ENCODE measurements around the gene SEMA3A.
"Not testable (repeated sequence)": the region's sequence is repeated elsewhere in the genome, so short reads cannot be mapped to it uniquely, and the experiment has no call there.

Gene SEMA3A

DNA sequence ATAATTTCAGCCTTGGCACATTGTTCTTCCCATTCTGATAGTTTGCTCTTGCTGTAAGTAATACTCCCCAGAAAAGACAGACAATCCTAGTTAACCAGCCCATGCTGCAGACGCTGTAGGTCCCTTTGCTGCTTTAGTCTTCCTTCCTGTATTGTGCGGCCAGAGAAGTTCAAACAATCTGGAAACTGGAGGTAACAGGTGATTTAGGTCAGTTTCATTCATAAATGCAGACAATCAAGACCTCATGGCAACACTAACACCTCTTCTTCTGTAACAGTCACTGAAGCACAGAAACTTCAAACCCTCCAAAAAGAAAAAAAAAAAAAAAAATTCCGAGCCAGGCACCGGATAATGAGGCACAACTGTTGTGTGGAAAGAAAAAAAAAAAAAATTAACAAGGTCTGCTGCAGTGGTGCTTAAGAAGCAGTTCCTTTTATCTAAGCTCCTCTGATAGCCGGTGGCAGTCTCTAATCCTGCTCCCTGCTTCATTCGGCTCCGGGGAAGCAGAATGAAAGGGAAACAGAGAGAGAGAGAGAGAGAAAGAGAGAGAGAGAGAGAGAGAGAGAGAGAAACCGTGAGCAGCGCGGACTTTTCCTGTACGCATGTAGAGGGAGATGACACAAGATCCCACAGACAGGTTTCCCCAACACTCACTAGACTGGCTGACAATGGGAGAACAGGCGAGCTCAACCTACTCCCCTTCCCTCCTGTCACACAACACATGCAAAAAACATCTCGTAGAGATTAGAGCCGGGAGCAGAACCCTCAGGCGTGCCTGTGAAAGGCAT, at the start of gene SEMA3A:
SEMA3A (minus strand) TSS at position 306 of the 788 bp plus-strand sequence; CDS start at position 103, 203 bp downstream.
- peak; percentile 53 for DNase-seq (ENCODE audit: low read depth, low spot score)

DNA sequence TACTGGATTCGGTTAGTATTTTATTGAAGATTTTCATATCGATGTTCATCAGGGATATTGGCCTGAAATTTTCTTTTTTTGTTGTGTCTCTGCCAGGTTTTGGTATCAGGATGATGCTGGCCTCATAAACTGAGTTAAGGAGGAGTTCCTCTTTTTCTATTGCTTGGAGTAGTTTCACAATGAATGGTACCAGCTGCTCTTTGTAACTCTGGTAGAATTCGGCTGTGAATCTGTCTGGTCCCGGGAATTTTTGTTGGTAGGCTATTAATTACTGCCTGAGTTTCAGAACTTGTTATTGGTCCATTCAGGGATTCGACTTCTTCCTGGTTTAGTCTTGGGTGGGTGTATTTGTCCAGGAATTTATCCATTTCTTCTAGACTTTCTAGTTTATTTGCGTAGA, 48.4 kb upstream of the SEMA3A start:
- not testable (repeated sequence) for DNase-seq (ENCODE audit: low read depth, low spot score)

DNA sequence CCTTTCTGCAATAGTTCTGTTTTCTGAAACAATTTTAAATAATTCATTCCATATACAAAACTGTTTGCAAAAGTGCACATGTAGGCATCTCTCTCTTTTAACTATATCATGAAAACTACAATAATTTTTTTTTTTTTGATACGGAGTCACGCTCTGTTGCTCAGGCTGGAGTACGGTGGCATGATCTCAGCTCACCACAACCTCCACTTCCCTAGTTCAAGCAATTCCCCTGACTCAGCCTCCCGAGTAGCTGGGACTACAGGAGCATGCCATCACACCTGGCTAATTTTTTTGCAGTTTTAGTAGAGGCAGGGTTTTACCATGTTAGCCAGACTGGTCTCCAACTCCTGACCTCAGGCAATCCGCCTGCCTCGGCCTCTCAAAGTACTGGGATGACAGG, 44.0 kb upstream of the SEMA3A start:
- DNase-seq (ENCODE audit: low read depth, low spot score): no peak

DNA sequence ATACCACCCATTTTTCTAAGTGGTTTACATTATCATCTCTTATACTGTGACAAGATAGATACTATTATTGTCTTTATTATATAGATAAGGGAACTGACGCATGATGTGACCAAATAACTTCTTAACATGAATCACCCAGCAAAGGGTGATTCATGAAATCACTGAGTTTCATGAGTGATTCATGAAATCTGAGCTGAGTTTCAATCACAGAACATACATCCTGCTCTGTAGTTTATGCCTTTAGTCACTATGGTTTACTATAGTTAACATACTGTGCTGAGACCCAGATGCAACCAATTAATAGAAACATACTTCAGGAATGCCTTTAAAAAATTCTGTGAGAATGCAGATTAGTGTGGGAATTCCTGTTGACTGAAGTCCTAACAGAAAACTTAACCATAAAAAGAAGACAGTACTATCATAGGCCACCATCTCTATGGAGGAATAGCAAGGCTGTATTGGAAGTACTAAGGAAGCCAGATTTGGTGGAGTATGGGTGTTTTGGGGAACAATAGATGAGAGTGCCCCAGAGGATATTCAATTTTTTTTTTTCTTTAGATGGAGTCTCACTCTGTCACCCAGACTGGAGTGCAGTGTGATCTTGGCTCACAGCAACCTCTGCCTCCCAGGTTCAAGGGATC, 43.1 kb upstream of the SEMA3A start:
- DNase-seq (ENCODE audit: low read depth, low spot score): peak; percentile 36

DNA sequence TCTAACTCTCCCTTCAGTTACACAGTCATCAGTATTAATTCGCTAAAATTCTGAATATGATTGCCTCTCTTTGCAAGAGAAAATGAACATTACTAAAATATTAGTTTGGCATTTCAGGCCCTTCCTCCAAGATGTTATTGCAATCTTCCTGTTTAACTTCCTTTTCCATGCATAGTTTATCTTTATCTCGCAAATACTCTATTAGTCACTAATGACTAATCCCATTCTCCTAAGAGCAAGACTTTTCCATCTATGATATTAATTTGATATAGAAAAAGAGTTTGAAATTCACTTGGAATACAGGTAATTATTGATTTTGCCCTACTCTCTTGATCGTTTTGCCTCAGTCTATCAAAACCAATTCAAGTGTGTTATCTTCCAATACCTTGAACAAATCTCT, 41.8 kb upstream of the SEMA3A start:
- no peak for DNase-seq (ENCODE audit: low read depth, low spot score)

DNA sequence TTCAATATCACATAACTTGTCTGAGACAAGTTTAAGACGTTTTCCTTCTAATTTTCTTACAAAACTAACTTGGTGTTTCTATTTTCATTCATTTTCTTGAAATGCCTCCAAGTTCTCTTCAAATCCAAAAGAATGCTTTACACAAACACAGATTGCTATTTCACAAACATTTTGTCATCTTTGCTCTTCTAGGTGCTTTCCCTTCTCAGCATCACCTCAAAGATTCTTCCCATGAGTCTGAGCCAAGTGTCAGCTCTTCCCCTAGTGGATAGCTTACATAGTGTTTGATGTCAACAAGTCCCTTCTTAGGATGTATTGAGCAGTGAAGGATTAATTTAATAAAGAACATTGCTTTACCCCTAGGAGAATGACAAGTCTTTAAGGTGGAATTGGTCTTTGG, 38.1 kb upstream of the SEMA3A start:
- peak; percentile 5 for DNase-seq (ENCODE audit: low read depth, low spot score)

DNA sequence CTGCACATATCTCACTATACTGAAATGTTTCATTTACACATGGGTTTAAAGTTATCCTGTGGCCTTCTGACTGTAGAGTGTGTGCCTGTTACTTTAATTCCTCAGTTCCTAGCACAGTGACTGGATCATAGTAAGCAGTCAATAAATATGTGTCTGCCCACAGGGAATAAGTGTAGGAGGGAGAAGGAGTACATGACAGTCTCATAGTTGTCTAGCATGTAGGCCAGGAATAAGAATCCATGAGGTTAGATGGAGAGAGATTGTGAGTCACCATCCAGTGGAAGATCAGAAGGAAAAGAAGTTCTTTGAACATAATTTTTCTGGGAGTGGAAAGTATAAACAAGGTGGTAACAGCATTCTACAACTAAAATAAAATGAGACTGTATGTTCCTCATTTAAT, 36.6 kb upstream of the SEMA3A start:
- DNase-seq (ENCODE audit: low read depth, low spot score): no peak

DNA sequence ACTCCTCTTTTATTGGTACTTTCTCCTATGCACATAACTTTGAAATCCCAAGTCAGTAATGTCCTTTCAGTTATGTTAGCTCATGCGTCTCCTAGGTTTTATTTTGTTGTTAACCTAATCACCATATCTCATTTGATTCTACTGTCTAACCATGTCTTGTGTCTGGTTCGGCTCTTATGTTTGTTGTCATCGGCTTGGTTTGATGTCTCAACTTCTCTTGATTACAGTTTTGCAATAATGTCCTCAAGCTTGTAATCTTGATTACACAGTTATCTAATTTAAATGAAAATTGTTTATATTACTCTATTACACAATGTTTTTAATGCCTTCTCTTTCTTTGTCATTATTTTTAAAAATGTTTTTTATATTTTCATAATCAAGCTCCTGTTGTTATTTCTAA, 35.9 kb upstream of the SEMA3A start:
- no peak for DNase-seq (ENCODE audit: low read depth, low spot score)

DNA sequence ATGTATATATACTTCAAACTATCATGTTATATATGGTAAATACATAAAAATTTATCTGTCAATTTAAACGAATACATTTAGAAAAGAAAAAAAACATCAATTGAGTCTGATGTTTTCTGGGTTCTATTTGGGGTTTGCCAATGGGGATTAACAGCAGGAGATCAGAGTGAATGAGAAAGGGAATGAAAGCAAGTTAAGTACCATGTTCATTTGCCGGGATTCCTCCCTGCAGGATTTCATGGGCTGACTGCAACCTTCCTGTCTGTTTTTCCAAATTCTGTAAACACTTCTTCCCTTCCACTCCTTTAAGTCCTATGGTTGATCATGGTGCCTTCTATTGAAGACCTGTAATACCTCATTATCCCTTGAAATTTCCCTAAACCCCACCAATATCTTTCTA, 33.9 kb upstream of the SEMA3A start:
- no peak for DNase-seq (ENCODE audit: low read depth, low spot score)

DNA sequence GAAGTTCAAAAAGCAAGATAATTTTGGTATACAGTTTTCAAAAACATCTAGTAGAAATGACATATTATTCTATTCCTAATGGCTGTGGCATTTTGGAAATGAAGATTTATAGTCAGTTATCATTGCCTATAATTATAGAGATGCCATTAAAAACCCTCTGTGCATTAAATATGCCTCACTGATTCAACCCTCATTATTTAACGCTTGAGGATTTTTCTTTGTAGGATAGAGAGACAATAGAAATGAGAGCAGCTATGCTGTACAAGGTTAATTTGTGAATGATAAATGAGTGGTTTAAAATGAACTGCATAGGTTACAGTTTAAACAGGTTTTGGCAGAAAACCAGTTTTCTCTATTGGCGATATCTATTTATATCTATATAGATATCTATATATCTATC, 32.2 kb upstream of the SEMA3A start:
- DNase-seq (ENCODE audit: low read depth, low spot score): no peak

DNA sequence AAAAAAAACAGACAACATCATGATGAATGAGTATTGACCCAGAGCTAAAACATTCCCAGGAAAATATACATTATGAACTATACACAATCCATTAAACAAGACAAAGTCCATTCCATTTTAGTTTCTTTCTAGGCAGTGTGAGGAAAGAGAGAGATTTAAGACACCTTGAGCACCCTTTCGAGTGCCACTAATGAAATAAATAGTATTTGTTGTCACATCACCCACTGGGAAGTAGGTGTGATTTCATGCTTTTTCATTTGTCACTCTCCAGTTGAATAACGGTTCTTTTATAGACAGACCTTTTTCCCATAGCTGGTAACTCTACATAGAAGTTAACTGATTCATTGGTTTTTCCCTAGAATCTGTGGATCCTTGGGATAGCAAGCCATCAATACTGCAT, 29.9 kb upstream of the SEMA3A start:
- DNase-seq (ENCODE audit: low read depth, low spot score): no peak

DNA sequence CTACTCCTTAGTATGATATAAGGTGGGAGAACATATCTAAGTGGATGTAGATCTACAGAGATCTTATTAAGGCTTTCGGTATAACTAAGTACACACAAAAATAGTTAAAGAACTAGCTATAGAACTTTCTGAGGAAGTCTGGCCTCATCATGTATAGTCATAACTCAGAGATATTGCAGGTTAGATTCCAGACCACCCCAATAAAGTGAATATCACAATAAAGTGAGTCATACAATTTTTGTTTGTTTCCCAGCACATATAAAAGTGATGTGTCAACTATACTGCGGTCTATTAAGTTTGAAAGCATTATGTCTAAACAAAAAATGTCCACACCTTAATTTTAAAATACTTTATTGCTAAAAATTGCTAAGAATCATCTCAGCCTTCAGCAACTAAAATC, 24.7 kb upstream of the SEMA3A start:
- DNase-seq (ENCODE audit: low read depth, low spot score): no peak

DNA sequence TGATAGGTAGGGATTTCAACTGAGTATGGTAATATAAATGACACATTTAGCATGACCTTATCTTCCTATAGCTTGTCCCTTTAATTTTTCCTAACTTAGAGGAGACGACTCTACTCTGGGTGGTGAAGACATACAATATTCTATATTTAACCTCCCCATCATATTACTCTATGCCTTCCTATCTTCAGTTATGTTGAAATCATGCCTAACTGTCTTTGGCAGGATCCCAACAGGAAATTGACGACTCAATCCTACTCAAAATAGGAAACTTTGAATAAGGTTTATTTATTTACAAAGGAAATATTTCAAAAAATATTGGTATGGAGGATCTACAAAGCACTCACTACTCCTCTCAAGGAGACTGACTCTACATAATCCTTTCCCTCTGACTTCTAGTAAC, 24.1 kb upstream of the SEMA3A start:
- DNase-seq (ENCODE audit: low read depth, low spot score): no peak

DNA sequence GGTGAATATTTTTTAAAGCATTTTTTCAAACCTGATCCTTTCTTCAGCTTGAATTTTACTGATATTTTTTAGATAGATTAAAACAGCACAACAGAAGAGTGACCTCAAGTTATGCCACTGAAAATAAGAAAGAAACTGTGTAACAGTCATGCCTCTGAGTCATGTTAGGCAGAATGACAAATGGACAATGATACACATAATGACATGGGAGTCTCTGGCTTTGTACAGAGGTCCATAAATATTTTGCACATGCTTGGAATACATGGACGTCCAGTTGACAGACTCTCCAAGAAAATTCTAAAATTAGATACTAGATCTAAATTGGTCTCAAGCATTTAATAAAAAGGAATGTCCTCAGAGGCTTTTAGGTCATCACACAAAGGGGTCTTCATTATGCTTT, 21.9 kb upstream of the SEMA3A start:
- DNase-seq (ENCODE audit: low read depth, low spot score): no peak

DNA sequence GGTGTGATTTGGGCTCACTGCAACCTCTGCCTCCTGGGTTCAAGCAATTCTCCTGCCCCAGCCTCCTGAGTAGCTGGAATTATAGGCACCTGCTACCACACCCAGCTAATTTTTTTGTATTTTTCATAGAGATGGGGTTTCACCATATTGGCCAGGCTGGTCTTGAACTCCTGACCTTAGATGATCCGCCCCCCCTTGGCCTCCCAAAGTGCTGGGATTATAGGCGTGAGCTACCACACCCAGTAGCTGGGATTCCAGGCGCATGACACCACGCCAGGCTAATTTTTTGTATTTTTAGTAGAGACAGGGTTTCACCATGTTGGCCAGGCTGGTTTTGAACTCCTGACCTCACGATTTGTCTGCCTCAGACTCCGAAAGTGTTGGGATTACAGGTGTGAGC, 20.2 kb upstream of the SEMA3A start:
- DNase-seq (ENCODE audit: low read depth, low spot score): not testable (repeated sequence)

DNA sequence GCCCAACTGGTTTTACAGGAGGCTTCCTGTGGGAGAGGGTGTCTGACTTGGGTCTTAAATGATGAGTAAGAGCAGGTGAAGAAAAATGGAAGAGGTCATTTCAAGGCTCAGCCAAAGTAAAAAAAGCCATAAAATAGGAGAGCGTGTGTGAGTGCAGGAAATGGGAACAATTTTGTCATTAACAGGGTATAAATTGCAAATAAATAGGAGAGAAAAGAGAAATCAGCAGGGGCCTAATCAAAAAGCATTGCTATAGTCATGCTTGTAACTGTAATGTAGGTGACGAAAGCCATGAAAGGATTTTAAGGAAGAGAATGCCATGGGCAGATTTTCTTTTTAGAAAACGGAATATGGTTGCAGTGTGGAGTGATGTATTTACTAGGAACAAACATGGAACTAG, 15.7 kb upstream of the SEMA3A start:
- DNase-seq (ENCODE audit: low read depth, low spot score): no peak

DNA sequence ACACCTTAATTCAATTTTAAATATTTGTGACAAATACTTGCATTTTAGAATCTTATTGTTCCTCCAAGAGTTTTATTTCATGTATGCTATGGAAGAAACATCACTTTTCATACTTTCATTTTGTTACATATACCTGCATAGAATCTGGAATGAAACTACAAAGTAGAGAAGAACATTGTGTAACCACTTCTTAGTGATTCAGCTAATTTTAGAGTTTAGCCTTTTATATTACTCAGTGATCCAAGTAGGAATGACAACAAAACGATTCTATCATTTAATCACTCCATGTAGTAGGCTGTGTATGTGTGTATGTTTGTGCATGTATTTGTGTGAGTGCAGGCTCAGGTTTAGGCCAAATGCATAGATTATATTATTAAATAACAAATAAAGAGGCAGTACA, 14.4 kb upstream of the SEMA3A start:
- DNase-seq (ENCODE audit: low read depth, low spot score): no peak

DNA sequence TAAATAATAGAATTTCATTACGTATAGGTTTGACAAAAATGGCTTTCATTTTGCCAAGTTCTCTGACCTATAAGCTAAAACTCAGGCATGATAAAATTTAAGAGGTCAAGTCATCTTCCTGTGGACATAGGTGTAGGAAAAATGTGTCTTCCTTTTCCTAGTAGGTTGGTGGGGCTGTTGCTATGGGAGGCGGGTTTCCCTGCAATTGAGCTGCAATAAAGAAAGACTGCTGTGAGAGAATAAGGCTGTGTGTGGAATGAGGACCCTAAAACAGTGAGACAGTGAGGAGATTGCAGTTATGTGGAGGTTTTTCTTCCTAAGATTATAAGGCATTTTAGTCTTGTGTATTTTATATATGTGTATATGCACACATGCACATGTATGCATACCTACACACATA, 13.0 kb upstream of the SEMA3A start:
- no peak for DNase-seq (ENCODE audit: low read depth, low spot score)

DNA sequence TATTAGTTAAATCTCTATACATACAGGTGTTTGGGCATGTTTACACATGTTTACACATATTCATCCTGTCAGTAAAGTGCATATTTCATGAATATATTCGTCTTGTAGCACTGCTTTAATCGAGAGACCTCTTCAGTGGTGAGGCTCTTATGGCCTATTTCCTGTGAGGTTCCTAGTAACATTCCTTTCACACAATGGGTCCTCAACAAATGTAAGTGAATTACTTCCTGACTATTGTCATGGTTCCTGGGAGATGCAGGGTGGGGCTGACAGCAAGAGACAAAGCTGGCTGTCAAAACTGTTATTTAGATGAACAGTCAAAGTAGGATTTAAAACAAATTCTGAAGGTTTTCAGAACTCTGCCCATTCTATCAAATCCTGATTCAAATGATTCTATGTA, 12.4 kb upstream of the SEMA3A start:
- no peak for DNase-seq (ENCODE audit: low read depth, low spot score)

DNA sequence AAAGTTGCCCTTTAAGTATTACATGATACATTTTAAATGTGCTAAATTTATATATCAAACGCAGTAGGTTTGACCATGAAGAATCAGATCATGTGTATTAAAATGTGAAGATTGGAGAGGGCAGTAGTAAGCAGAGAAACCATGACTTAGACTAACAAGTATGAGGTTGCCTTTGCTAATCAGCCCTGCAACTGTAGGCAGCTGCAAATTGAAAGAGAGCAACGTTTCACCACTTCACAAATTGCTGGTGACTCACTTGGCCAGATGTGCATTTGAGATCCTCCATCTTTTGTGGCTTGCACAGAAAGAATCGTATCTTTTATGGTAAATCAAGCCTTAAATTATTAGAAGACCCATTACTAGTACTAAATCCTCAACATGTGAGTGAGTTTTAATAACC, 10.1 kb upstream of the SEMA3A start:
- DNase-seq (ENCODE audit: low read depth, low spot score): no peak

DNA sequence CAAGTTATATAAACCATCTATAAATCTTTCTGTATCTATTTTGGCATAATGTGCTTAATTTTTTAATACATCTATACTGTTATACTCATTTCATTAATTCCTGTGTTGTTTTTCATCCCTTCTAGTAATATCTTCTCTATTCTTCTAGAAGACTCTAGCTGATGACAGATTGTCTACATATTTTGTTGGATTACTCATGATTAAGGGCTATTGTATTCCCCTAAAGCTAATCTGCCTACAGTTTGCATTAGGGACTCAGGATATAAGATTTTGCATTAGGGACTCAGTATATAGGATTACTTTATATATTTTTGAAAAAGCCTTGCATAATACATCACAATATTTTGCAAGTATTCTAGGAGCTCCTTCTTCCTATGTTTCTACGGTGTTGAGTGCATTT, 8.3 kb upstream of the SEMA3A start:
- DNase-seq (ENCODE audit: low read depth, low spot score): no peak

DNA sequence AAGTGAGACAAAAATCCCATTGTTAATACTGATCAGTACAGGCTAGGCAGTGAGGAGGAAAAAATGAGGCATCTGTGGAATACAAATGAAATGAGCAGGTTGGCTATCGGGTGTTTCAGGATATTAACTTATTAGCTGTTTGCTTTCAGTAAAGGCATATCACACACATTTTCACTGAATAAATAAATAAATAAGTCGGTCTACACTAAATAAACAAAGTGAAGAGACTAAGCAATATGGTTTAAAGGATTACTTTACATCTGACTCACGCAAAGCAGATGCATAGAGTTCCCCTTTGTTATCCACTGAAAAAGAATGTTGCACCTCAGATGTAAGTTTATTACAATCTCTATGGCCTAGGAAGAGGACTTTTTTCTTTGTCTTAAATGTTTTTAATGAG, 6.3 kb upstream of the SEMA3A start:
- DNase-seq (ENCODE audit: low read depth, low spot score): no peak

DNA sequence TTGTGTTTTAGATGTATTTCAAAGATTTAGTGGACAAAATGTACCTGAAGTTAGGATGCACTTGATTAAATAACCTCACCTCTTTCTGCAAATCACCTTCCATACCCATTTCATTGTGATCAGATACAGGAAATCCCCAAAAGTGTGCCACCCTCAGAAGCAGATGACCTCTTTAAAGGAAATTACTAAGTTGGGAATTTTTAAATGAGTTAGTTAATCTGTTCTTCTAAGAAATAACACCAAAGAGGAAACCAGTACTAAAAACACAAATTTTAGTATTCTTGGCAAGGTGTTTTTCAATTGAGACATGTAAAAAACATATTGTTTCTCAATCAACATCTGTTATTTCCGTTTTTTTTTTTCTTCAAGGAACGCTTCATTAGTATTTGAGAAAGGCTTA, 4.6 kb upstream of the SEMA3A start:
- no peak for DNase-seq (ENCODE audit: low read depth, low spot score)

DNA sequence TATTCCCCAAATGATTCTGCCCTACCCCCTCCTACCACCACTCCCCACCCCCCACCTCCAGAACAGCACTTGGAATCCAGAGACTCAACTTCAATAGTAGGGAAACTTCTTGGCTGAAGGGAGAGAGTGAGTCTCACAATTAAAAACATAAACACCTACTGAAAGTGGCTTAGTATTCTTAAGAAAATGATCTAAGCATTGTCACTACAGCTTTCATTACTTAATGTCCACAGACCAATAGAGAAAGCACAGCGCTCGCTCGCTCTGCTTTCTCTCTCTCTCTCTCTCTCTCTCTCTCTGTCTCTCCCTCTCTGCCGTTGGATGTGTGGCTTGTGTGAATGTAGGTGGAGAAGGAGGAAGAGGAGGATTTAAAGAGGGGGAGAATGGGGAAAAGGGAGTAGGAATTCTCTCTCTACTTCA, 1.5 kb upstream of the SEMA3A start:
- DNase-seq (ENCODE audit: low read depth, low spot score): no peak
